ENCODE data around the gene VDR.

Gene VDR

DNA sequence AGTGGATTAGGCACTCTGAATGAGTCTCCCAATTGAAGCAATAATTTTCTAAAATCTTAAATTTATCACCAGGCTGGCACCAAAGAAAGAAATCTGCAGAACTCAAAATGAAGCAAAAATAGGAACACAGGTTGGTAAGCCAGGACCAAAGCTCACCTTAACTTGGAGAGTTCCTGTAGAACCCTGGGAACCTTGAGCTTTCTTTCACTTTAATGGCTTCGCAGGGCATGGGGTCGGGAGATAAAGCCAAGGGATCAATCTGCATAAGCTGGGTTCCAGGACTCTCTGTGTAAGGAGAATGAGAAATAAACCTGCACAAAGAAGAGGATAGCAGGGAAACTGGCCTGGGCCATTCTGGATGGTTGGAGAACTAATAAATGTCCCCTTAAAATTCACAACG, 8.3 kb upstream of the VDR start:
- TF ChIP-seq EZH2phosphoT487 (IDR thresholded peaks at IDR 0.05; ENCODE audit: low read depth): no peak
- no peak for TF ChIP-seq CTCF (IDR thresholded peaks at IDR 0.05; ENCODE audit: low read depth, low read length)
- Histone ChIP-seq H3K79me2 (ENCODE audit: low read length) (no peaks in the 10 kb centered on the region), H3K4me3 (ENCODE audit: low read length) (no peak overlapping the region), H3K9ac (ENCODE audit: low read length) (no peak overlapping the region), H3K4me2 (ENCODE audit: low read length) (no peak overlapping the region), H3K4me1 (ENCODE audit: low read length) (no peaks in the 10 kb centered on the region), H4K20me1 (ENCODE audit: insufficient read depth, low read length) (no peaks in the 10 kb centered on the region), H3K27ac (ENCODE audit: low read length) (no peak overlapping the region), H3K36me3 (replicated peaks; ENCODE audit: low read depth, low read length) (no peaks in the 10 kb centered on the region), H2AFZ (ENCODE audit: low read depth, low read length) (no peak overlapping the region), H3K27me3 (ENCODE audit: low read depth, low read length) (peaks cover 8% of the 10 kb centered on the region; the same call in 1 of the 2 replicates), H3K9me3 (ENCODE audit: insufficient read depth, low read length) (no peaks in the 10 kb centered on the region)

DNA sequence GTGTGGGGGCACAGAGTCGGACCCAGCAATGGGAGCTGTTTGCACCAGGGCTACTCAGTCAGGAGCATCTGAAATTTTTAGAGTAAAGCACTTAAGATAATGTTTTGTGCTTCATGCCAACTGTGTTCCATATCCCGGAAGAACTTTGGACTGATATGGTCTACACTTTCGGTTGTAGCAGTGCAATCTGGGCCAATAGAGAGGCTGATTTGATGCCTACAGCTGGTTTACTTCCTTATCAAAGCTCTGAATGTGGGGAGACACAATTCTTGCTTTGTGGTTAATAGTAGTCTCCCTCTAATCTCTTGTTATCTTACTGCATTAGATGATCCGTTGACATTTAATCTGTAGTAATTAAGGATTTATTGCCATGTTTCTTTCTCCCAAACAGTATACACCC, 7.8 kb upstream of the VDR start:
- no peak overlapping the region for H3K4me2 ChIP-seq (ENCODE audit: low read length)
- no peak overlapping the region for H3K27ac ChIP-seq (ENCODE audit: low read length)
- H3K9ac ChIP-seq (ENCODE audit: low read length): no peak overlapping the region

GRCh38 chr12:47910981-47911380, 6.2 kb upstream of the VDR start:
- TF ChIP-seq CTCF (IDR thresholded peaks at IDR 0.05; ENCODE audit: low read depth, low read length) (no peak), EZH2phosphoT487 (IDR thresholded peaks at IDR 0.05; ENCODE audit: low read depth) (no peak)
- no peaks in the 10 kb centered on the region for H3K79me2 ChIP-seq (ENCODE audit: low read length)
- H3K36me3 ChIP-seq (replicated peaks; ENCODE audit: low read depth, low read length): no peaks in the 10 kb centered on the region
- no peaks in the 10 kb centered on the region for H3K9me3 ChIP-seq (ENCODE audit: insufficient read depth, low read length)
- no peak overlapping the region for H2AFZ ChIP-seq (ENCODE audit: low read depth, low read length)
- no peak overlapping the region for H3K4me3 ChIP-seq (ENCODE audit: low read length)
- no peaks in the 10 kb centered on the region for H4K20me1 ChIP-seq (ENCODE audit: insufficient read depth, low read length)
- no peaks in the 10 kb centered on the region for H3K4me1 ChIP-seq (ENCODE audit: low read length)
- H3K9ac ChIP-seq (ENCODE audit: low read length): no peak overlapping the region
- H3K27me3 ChIP-seq (ENCODE audit: low read depth, low read length): peaks cover 20% of the 10 kb centered on the region; the same call in 1 of the 2 replicates
- H3K27ac ChIP-seq (ENCODE audit: low read length): no peak overlapping the region
- no peak overlapping the region for H3K4me2 ChIP-seq (ENCODE audit: low read length)

More for the DNA sequence above, 7.8 kb upstream of the VDR start:
- Histone ChIP-seq H3K79me2 (ENCODE audit: low read length) (no peaks in the 10 kb centered on the region), H3K4me1 (ENCODE audit: low read length) (no peaks in the 10 kb centered on the region), H2AFZ (ENCODE audit: low read depth, low read length) (no peak overlapping the region), H3K36me3 (replicated peaks; ENCODE audit: low read depth, low read length) (no peaks in the 10 kb centered on the region), H3K9me3 (ENCODE audit: insufficient read depth, low read length) (no peaks in the 10 kb centered on the region), H3K27me3 (ENCODE audit: low read depth, low read length) (peaks cover 13% of the 10 kb centered on the region; the same call in 1 of the 2 replicates), H4K20me1 (ENCODE audit: insufficient read depth, low read length) (no peaks in the 10 kb centered on the region), H3K4me3 (ENCODE audit: low read length) (no peak overlapping the region)
- TF ChIP-seq EZH2phosphoT487 (IDR thresholded peaks at IDR 0.05; ENCODE audit: low read depth): no peak
- no peak for TF ChIP-seq CTCF (IDR thresholded peaks at IDR 0.05; ENCODE audit: low read depth, low read length)

DNA sequence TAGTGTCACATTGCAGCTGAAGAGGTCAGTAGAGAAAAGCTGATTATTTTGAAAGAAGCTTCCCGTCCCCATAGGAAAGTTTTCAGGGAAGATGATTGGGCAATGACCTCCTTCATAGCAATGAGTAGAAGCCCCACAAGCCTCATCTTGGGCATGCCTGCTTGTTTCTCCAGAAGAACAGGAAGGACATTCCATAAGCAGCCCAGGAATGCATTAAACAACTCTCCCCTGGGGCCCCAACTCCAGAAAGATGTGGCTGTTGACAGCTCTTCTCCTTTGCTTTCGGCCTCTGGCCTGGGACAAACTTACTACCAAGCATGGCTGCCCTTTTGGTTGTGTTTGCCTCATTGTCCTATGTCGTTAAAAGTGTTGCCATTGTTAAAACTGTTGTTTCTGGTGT, 5.7 kb upstream of the VDR start:
- H2AFZ ChIP-seq (ENCODE audit: low read depth, low read length): no peak overlapping the region
- H3K4me3 ChIP-seq (ENCODE audit: low read length): no peak overlapping the region
- no peaks in the 10 kb centered on the region for H4K20me1 ChIP-seq (ENCODE audit: insufficient read depth, low read length)
- H3K4me2 ChIP-seq (ENCODE audit: low read length): no peak overlapping the region
- TF ChIP-seq EZH2phosphoT487 (IDR thresholded peaks at IDR 0.05; ENCODE audit: low read depth) (no peak), CTCF (IDR thresholded peaks at IDR 0.05; ENCODE audit: low read depth, low read length) (no peak)
- no peaks in the 10 kb centered on the region for H3K4me1 ChIP-seq (ENCODE audit: low read length)
- H3K27me3 ChIP-seq (ENCODE audit: low read depth, low read length): peaks cover 23% of the 10 kb centered on the region; the same call in 1 of the 2 replicates
- H3K27ac ChIP-seq (ENCODE audit: low read length): no peak overlapping the region
- no peak overlapping the region for H3K9ac ChIP-seq (ENCODE audit: low read length)
- no peaks in the 10 kb centered on the region for H3K36me3 ChIP-seq (replicated peaks; ENCODE audit: low read depth, low read length)
- H3K79me2 ChIP-seq (ENCODE audit: low read length): no peaks in the 10 kb centered on the region
- H3K9me3 ChIP-seq (ENCODE audit: insufficient read depth, low read length): no peaks in the 10 kb centered on the region
